Naive thymus-derived CD4-positive, alpha-beta T cell (primary cell): ENCODE results near the gene SNRNP25. TPM values are rescaled to one million over a fixed set of nuclear protein-coding genes. Genes with fewer than 3 reads are reported as not detected.
"Not testable (repeated sequence)": the region's sequence is repeated elsewhere in the genome, so short reads cannot be mapped to it uniquely, and the experiment has no call there.

Source experiments
- ATAC-seq: fragments of 150-1000 bp; cut with Tn5 transposase; 2 replicates; pipeline ENCODE4 v1.10.0; 2021; ENCODE audit warnings: mild to moderate bottlenecking, moderate library complexity
- CTCF ChIA-PET: fragments of 350-600 bp; sonication (Branson Sonifier 250); formaldehyde crosslinking; loops from one replicate; lab custom pipeline; 2021; ENCODE audit warnings: antibody characterized with exemption; lab: Charles Lee
- POLR2A ChIA-PET: fragments of 350-600 bp; sonication (Branson Sonifier 250); formaldehyde crosslinking; loops from one replicate; lab custom pipeline; 2021; ENCODE audit warnings: antibody characterized with exemption, inconsistent platforms; lab: Charles Lee
- DNase-seq, 9 donors: peaks; one replicate each; pipeline versions ENCODE4 v3.0.0 to v3.0.0-alpha.2; 2020 to 2022; ENCODE audit warnings: mixed read lengths in 1 of 9
- H3K27ac ChIP-seq: one replicate; pipeline ENCODE4 v1.7.0; 2013; ENCODE audit warnings: mild to moderate bottlenecking, low read depth, low read length, moderate library complexity
- H3K27me3 ChIP-seq, 2 donors: one replicate each; pipeline ENCODE4 v1.7.0; 2013; ENCODE audit warnings: low read length in 2 of 2, mild to moderate bottlenecking in 2 of 2, moderate library complexity in 2 of 2; ENCODE audit not compliant: control insufficient read depth in 2 of 2, insufficient read depth in 2 of 2
- H3K36me3 ChIP-seq, 3 experiments: 1 replicate in 2 of 3; 2 replicates in 1 of 3; pipeline ENCODE4 v1.7.0; 2013; ENCODE audit warnings: low read length in 3 of 3, mild to moderate bottlenecking in 3 of 3, moderate library complexity in 1 of 3; ENCODE audit not compliant: insufficient read depth in 3 of 3, control insufficient read depth in 2 of 3
- H3K4me1 ChIP-seq, 2 donors: one replicate each; pipeline ENCODE4 v1.7.0; 2013; ENCODE audit warnings: low read length in 2 of 2, mild to moderate bottlenecking in 2 of 2, moderate library complexity in 1 of 2; ENCODE audit not compliant: control insufficient read depth in 2 of 2, insufficient read depth in 2 of 2
- H3K4me3 ChIP-seq: 2 replicates; pipeline ENCODE4 v1.7.0; 2013; ENCODE audit warnings: mild to moderate bottlenecking, low read length
- H3K9me3 ChIP-seq, 3 experiments: 1 replicate in 2 of 3; 2 replicates in 1 of 3; pipeline ENCODE4 v1.7.0; 2013; ENCODE audit warnings: low read length in 3 of 3; ENCODE audit not compliant: control insufficient read depth in 2 of 3
- H3K27ac Mint-ChIP-seq, 9 donors: one replicate each; pipeline ENCODE4 v1.8.0; 2020 to 2022; ENCODE audit warnings: mixed read lengths in 9 of 9, mild to moderate bottlenecking in 8 of 9, moderate library complexity in 5 of 9, inconsistent platforms in 2 of 9
- H3K27me3 Mint-ChIP-seq, 5 donors: one replicate each; pipeline ENCODE4 v1.8.0; 2021 to 2022; ENCODE audit warnings: mixed read lengths in 5 of 5, mild to moderate bottlenecking in 1 of 5
- H3K36me3 Mint-ChIP-seq, 5 donors: one replicate each; pipeline ENCODE4 v1.8.0; 2020 to 2022; ENCODE audit warnings: mixed read lengths in 5 of 5, mild to moderate bottlenecking in 3 of 5, inconsistent platforms in 1 of 5
- H3K4me1 Mint-ChIP-seq, 7 donors: one replicate each; pipeline ENCODE4 v1.8.0; 2020 to 2022; ENCODE audit warnings: mixed read lengths in 7 of 7, mild to moderate bottlenecking in 3 of 7, inconsistent platforms in 1 of 7
- H3K4me3 Mint-ChIP-seq, 10 donors: one replicate each; pipeline ENCODE4 v1.8.0; 2020 to 2022; ENCODE audit warnings: mild to moderate bottlenecking in 10 of 10, mixed read lengths in 10 of 10, moderate library complexity in 6 of 10, inconsistent platforms in 2 of 10
- H3K9me3 Mint-ChIP-seq, 11 donors: one replicate each; pipeline ENCODE4 v1.8.0; 2020 to 2022; ENCODE audit warnings: mixed read lengths in 11 of 11, mild to moderate bottlenecking in 4 of 11, inconsistent platforms in 1 of 11, moderate library complexity in 1 of 11
- intact Hi-C, 2 donors: fragments of 100-400 bp; cut with micrococcal nuclease; formaldehyde crosslinking; loops; one replicate each; pipeline ENCODE4 v1.15.1; 2023
- polyA plus RNA-seq, 2 donors: library from polyadenylated mRNA; unstranded; fragments of 300-500 nt; fragmentation: Illumina TruSeq; gene quantifications; one replicate each; pipeline ENCODE4 v1.2.3, GENCODE V29; 2021
- total RNA-seq, 6 experiments: library from RNA in 5 of 6; stranded (reverse) in 5 of 6; gene quantifications; 1 replicate in 5 of 6; 2 replicates in 1 of 6; pipeline ENCODE4 v1.2.3 and lab custom pipeline; 2021 to 2026

The SNRNP25 gene
- total and polyA plus RNA-seq, 7 experiments from 2014 or later, result 9.8 to 57.4 (median 12.3) TPM

- H3K4me3 ChIP-seq, H3K27ac Mint-ChIP-seq, H3K36me3 ChIP-seq, CTCF ChIA-PET, POLR2A ChIA-PET, H3K4me1 ChIP-seq, H3K4me1 Mint-ChIP-seq, H3K36me3 Mint-ChIP-seq, H3K9me3 Mint-ChIP-seq, H3K27me3 ChIP-seq, H3K9me3 ChIP-seq, ATAC-seq, DNase-seq, H3K27me3 Mint-ChIP-seq, H3K27ac ChIP-seq, H3K4me3 Mint-ChIP-seq, intact Hi-C loops: not testable (repeated sequence)
Measured at GRCh38 chr16:25926-26348, 27.7 kb upstream of the SNRNP25 start.

- H3K27me3 ChIP-seq, H3K9me3 ChIP-seq, POLR2A ChIA-PET, ATAC-seq, DNase-seq, H3K36me3 Mint-ChIP-seq, H3K27ac ChIP-seq, H3K36me3 ChIP-seq, intact Hi-C loops, H3K4me3 Mint-ChIP-seq, H3K4me1 ChIP-seq, H3K4me1 Mint-ChIP-seq, H3K27me3 Mint-ChIP-seq, H3K4me3 ChIP-seq, H3K27ac Mint-ChIP-seq, H3K9me3 Mint-ChIP-seq, CTCF ChIA-PET: not testable (repeated sequence)
Measured at GRCh38 chr16:30627-31026, 23.0 kb upstream of the SNRNP25 start.

DNA sequence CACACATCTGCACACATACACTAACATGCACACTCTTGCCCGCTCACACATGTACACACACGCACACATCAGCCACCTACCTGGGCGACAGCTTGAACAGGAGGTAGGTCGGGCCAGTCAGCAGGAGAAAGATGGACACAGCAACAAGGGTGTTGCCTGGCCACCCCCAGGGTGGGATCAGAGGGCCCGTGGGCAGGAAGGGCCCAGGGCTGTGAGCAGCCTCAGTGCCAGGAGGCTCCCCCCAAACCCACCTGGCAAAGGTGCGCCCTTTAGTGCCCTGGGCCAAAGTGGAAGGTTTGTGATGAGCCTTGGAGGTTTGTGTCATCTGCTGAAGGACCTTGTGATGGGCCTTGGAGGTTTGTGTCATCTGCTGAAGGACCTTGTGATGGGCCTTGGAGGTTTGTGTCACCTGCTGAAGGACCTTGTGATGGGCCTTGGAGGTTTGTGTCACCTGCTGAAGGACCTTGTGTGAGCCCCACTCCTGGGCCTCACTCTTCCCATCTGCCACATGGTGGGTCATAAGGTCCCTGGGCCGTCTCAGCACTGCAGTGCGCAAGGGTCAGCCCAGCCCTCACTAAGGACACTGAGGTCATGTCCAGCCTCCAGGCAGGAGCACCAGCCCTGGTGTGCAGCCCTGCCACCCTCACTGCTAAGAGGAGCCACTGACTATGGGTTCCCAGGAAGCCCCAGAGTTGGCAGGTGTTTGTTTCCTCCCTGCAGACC is 20.3 kb upstream of the SNRNP25 start:
- POLR2A ChIA-PET, H3K27me3 ChIP-seq, H3K9me3 Mint-ChIP-seq, H3K36me3 ChIP-seq, ATAC-seq, H3K9me3 ChIP-seq, H3K27me3 Mint-ChIP-seq, CTCF ChIA-PET, H3K4me3 ChIP-seq, H3K36me3 Mint-ChIP-seq, H3K4me1 ChIP-seq, H3K4me3 Mint-ChIP-seq, H3K27ac Mint-ChIP-seq, H3K27ac ChIP-seq, intact Hi-C loops, DNase-seq: not testable (repeated sequence)
- H3K4me1 Mint-ChIP-seq, result peaks cover 6 to 15% (median 9%) of the 10 kb centered on the region in 7 donors

DNA sequence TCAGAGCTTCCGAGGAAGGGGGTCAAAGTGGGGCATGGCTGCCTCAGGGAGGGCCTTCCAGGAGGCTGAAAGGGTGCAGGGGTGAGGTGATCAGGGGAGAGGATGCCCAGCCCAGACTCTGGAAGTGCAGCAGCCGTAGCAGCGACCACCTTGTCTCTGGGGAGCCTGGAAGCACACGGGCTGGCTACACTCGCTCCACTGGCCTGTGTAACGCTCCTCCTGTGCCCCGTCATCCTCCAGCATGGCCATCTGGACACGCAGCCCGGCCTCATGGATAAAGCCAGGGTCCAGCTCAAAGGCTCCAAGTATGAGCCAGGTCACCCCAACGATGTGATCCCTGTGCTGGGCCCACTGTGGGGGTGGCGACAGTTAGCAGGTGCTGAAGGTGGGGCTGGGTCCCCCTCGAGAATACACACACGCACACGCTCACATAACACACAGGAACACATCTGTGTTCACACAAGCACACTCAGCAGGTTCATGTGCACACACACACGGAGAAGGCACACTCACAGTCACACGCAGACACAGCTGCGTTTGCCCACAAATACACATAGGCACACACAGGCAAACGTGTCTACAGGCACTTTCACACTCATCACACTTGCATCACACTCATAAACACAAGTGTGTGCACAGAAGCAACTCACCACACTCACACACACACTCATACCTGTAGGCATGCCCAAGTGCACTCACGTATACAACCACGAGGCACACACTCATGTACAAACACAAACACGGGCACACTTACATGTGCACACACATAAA is 19.6 kb upstream of the SNRNP25 start:
- ATAC-seq (no peak), DNase-seq (no peak)
- Histone ChIP-seq H3K4me1 (peaks cover 9% of the 10 kb centered on the region in 2 donors), H3K27me3 (no peaks in the 10 kb centered on the region), H3K27ac (no peak overlapping the region), H3K4me3 (no peak overlapping the region), H3K9me3 (no peaks in the 10 kb centered on the region), H3K36me3 (no peaks in the 10 kb centered on the region)
- POLR2A ChIA-PET, result interaction anchor here (0.6 kb wide), 1 partner anchor 702 kb away, joined by 3 read pairs; no protein-coding TSS in a partner anchor
- Mint-ChIP-seq H3K4me1 (peaks cover 13 to 23% (median 17%) of the 10 kb centered on the region in 7 donors), H3K36me3 (peaks cover 0 to 2% (median 0%) of the 10 kb centered on the region in 5 donors), H3K9me3 (no peaks in the 10 kb centered on the region), H3K4me3 (no peak overlapping the region), H3K27me3 (no peaks in the 10 kb centered on the region), H3K27ac (no peak overlapping the region)
- CTCF ChIA-PET, result no interaction called here
- intact Hi-C loops, result no loop called here

DNA sequence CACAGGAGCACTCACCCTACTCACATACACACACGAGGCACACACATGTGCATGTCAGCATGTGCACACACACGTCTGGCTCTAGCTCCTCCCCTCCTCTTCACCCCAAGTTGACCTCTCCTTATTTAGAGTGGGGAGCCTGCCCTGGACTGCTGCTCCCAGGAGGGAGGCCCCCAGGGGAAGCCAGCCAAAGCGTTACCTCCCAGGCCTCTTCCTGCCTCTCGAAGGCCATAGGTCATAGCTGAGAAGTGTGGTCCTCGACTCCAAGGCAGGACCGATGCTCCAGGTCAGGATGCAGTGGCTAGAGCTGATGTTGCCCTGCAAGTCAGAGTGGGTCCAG is 19.0 kb upstream of the SNRNP25 start:
- H3K27ac ChIP-seq, result no peak overlapping the region
- H3K9me3 ChIP-seq, result no peaks in the 10 kb centered on the region
- ATAC-seq (peak; percentile 6), DNase-seq (no peak)
- peaks cover 13% of the 10 kb centered on the region in 2 donors for H3K4me1 ChIP-seq
- Mint-ChIP-seq H3K9me3 (no peaks in the 10 kb centered on the region), H3K36me3 (peaks cover 0 to 2% (median 0%) of the 10 kb centered on the region in 5 donors), H3K27ac (no peak overlapping the region), H3K27me3 (no peaks in the 10 kb centered on the region), H3K4me3 (no peak overlapping the region), H3K4me1 (peaks cover 19 to 28% (median 22%) of the 10 kb centered on the region in 7 donors)
- intact Hi-C loops, result no loop called here
- CTCF ChIA-PET, result no interaction called here
- H3K27me3 ChIP-seq, result no peaks in the 10 kb centered on the region
- H3K36me3 ChIP-seq, result no peaks in the 10 kb centered on the region
- POLR2A ChIA-PET, result interaction anchor here (0.6 kb wide), 1 partner anchor 702 kb away, joined by 3 read pairs; no protein-coding TSS in a partner anchor
- no peak overlapping the region for H3K4me3 ChIP-seq

- no peaks in the 10 kb centered on the region for H3K36me3 ChIP-seq
- H3K4me3 ChIP-seq, result no peak overlapping the region
- Mint-ChIP-seq H3K9me3 (no peaks in the 10 kb centered on the region), H3K36me3 (peaks cover 0 to 2% (median 0%) of the 10 kb centered on the region in 5 donors), H3K27ac (peak overlapping the region in 1 of 9 donors; percentile 33), H3K27me3 (no peaks in the 10 kb centered on the region), H3K4me1 (peaks cover 19 to 30% (median 23%) of the 10 kb centered on the region in 7 donors), H3K4me3 (no peak overlapping the region)
- no peaks in the 10 kb centered on the region for H3K9me3 ChIP-seq
- no peaks in the 10 kb centered on the region for H3K27me3 ChIP-seq
- H3K27ac ChIP-seq, result no peak overlapping the region
- CTCF ChIA-PET, result no interaction called here
- POLR2A ChIA-PET, result no interaction called here
- H3K4me1 ChIP-seq, result peaks cover 13% of the 10 kb centered on the region in 2 donors
- ATAC-seq, result peak; percentile 78
- no peak for DNase-seq
- intact Hi-C loops, result no loop called here
Measured at GRCh38 chr16:35011-35677, 18.5 kb upstream of the SNRNP25 start.
